HepG2 (cell line): ENCODE results near the gene ANKRD12. TPM values are rescaled to one million over a fixed set of nuclear protein-coding genes. Genes with fewer than 3 reads are reported as not detected.

Experiments used
- BCL6 ChIP-seq: IDR thresholded peaks from 2 replicates; pipeline ENCODE4 v1.6.1; 2016; ENCODE audit warnings: missing genetic modification reagents, missing compliant biosample characterization
- CHD2 ChIP-seq: IDR thresholded peaks from 2 replicates; pipeline ENCODE4 v1.6.1; 2011; ENCODE audit warnings: low read depth, low read length, improper control_type of control experiment
- FOXA1 ChIP-seq, 2 experiments: fragments of 450-650 bp in 1 of 2; sonication (generic) in 1 of 2; formaldehyde crosslinking in 1 of 2; IDR thresholded peaks; 2 replicates each; pipeline versions ENCODE4 v1.4.0 to v1.6.1; 2016 to 2020; ENCODE audit warnings: missing genetic modification reagents in 1 of 2
- MEIS2 ChIP-seq: sonication (generic); formaldehyde crosslinking; IDR thresholded peaks from 2 replicates; pipeline ENCODE4 v1.9.0; 2021; ENCODE audit warnings: mild to moderate bottlenecking, missing genetic modification reagents
- MIER2 ChIP-seq: IDR thresholded peaks from 2 replicates; pipeline ENCODE4 v1.6.1; 2016; ENCODE audit warnings: missing biosample characterization, missing genetic modification reagents
- NBN ChIP-seq: fragments of 450-650 bp; conservative IDR thresholded peaks from 2 replicates; pipeline ENCODE4 v1.6.1; 2017
- PITX1 ChIP-seq: sonication (generic); formaldehyde crosslinking; IDR thresholded peaks from 2 replicates; pipeline ENCODE4 v1.5.1; 2020; ENCODE audit warnings: mild to moderate bottlenecking, missing genetic modification reagents
- POLR2A ChIP-seq, 2 experiments: IDR thresholded peaks; 2 replicates each; pipeline ENCODE4 v1.6.1; 2011; ENCODE audit warnings: low read depth in 2 of 2, low read length in 2 of 2, mild to moderate bottlenecking in 1 of 2, moderate library complexity in 1 of 2; ENCODE audit not compliant: insufficient read depth in 1 of 2
- RBAK ChIP-seq: sonication (generic); formaldehyde crosslinking; IDR thresholded peaks from 2 replicates; pipeline ENCODE4 v1.5.1; 2020; ENCODE audit warnings: mild to moderate bottlenecking, missing genetic modification reagents
- RBFOX2 ChIP-seq: fragments of 200-400 bp; formaldehyde crosslinking; IDR thresholded peaks from 2 replicates; pipeline ENCODE4 v1.6.1; 2017; ENCODE audit warnings: low read depth, mild to moderate bottlenecking, low read length
- RELA ChIP-seq: sonication (generic); formaldehyde crosslinking; IDR thresholded peaks from 2 replicates; pipeline ENCODE4 v1.4.0; 2020; ENCODE audit warnings: missing genetic modification reagents
- RFXANK ChIP-seq: IDR thresholded peaks from 2 replicates; pipeline ENCODE4 v1.6.1; 2016
- SAFB2 ChIP-seq: sonication (generic); formaldehyde crosslinking; IDR thresholded peaks from 2 replicates; pipeline ENCODE4 v1.5.1; 2020; ENCODE audit warnings: missing genetic modification reagents, low read depth, mild to moderate bottlenecking, borderline replicate concordance
- TBP ChIP-seq: sonication (generic); formaldehyde crosslinking; IDR thresholded peaks from 2 replicates; pipeline ENCODE4 v1.5.0; 2020; ENCODE audit warnings: missing genetic modification reagents
- TCF7L2 ChIP-seq: IDR thresholded peaks from 2 replicates; pipeline ENCODE4 v1.6.1; 2011; ENCODE audit warnings: mild to moderate bottlenecking, low read depth, low read length, moderate library complexity
- ZNF607 ChIP-seq: sonication (generic); formaldehyde crosslinking; IDR thresholded peaks from 2 replicates; pipeline ENCODE4 v1.5.1; 2020; ENCODE audit warnings: missing genetic modification reagents, mild to moderate bottlenecking, borderline replicate concordance
- ZNF709 ChIP-seq: sonication (generic); formaldehyde crosslinking; IDR thresholded peaks from 2 replicates; pipeline ENCODE4 v1.5.0; 2020; ENCODE audit warnings: mild to moderate bottlenecking, missing genetic modification reagents
- polyA plus RNA-seq, 8 experiments: library from polyadenylated mRNA; depleted of rRNA in 3 of 8; stranded (reverse) in 7 of 8; unstranded in 1 of 8; fragments of >200 nt; fragmentation: Illumina TruSeq in 4 of 8; extraction: Trizol in 4 of 8; gene quantifications; 2 replicates each; pipeline versions ENCODE4 v1.2.1 to v1.2.3, GENCODE V29; 2011 to 2016; ENCODE audit warnings: low read depth in 4 of 8, missing spikeins in 1 of 8, mixed read lengths in 1 of 8; ENCODE audit not compliant: insufficient read depth in 1 of 8
- total RNA-seq, 5 experiments: library from RNA; depleted of rRNA; stranded (reverse); fragments of >200 nt; fragmentation: Illumina TruSeq; extraction: Trizol; gene quantifications; 2 replicates each; pipeline ENCODE4 v1.2.3, GENCODE V29; 2016; ENCODE audit warnings: low read depth in 1 of 5
- TF ChIP-seq, protein P1 (sequence below): sonication (generic); formaldehyde crosslinking; IDR thresholded peaks from 2 replicates; pipeline ENCODE4 v1.9.0; 2022; ENCODE audit warnings: low read depth, missing genetic modification reagents
- TF ChIP-seq, protein P2 (sequence below): sonication (generic); formaldehyde crosslinking; IDR thresholded peaks from 2 replicates; pipeline ENCODE4 v1.8.1; 2023; ENCODE audit warnings: missing genetic modification reagents, inconsistent platforms, borderline replicate concordance
- TF ChIP-seq, protein P3 (sequence below): IDR thresholded peaks from 2 replicates; pipeline ENCODE4 v1.6.1; 2016; ENCODE audit warnings: control low read depth
- TF ChIP-seq, protein P4 (sequence below): IDR thresholded peaks from 2 replicates; pipeline ENCODE4 v1.6.1; 2012; ENCODE audit warnings: low read depth, low read length, improper control_type of control experiment

The ANKRD12 gene
- total and polyA plus RNA-seq, 2 of the 13 experiments (the other 11 are each of a cell fraction or from before 2014, with no cell fraction given): 6.0 to 23.2 TPM

DNA sequence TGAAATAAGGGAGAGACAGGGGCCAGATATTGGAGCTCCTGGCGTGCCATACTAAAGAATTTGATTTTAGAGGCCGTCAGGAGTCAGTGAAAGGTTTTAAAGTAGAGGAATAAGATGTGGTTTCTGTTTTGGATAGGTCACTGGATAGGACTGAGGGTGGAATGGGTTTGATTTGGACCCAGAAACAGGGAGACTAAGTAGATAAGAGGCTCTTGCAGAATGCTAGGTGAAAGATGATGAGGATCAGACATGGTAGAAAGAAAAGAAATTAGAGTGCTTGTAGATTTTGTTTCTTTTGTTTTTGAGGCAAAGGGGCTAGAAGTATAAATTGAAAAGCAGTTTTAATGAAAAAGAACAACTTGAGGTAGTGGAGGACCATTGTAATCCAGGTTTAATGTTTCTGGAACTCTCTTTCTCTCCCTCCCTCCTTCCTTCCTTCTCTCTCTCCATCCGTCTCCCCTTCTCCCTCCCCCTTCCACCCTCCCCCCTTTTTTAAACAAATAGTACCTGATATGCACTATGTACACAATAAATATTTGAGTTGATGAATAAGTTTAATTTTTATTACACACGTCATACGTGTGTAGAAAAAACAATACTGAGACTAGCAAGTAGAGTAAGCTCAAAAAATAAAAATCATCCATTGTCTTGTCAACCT lies 32.2 kb upstream of the ANKRD12 start (continued):
- TF ChIP-seq MEIS2 (CRISPR knock-in tag) (no peak), MIER2 (no peak), CHD2 (no peak), RFXANK (CRISPR knock-in tag) (no peak), FOXA1 (IDR thresholded peaks at IDR 0.05) (peak; percentile 32; the same call in 1 of the 2 replicates), FOXA1 (CRISPR knock-in tag; IDR thresholded peaks at IDR 0.05) (peak; percentile 11; the same call in 1 of the 2 replicates), PITX1 (CRISPR knock-in tag) (no peak), POLR2A (IDR thresholded peaks at IDR 0.05; ENCODE audit: insufficient read depth in 1 of 2, low read depth in 2 of 2, low read length in 2 of 2) (peak in 1 of 2 experiments; percentile 20; a peak in 1 of 4 replicates), BCL6 (CRISPR knock-in tag) (no peak), RELA (CRISPR knock-in tag) (no peak), ZNF709 (CRISPR knock-in tag) (no peak), NBN (no peak), RBFOX2 (peak; percentile 34; the same call in 1 of the 2 replicates), ZNF607 (CRISPR knock-in tag) (no peak), RBAK (CRISPR knock-in tag) (no peak), TBP (no peak), SAFB2 (CRISPR knock-in tag) (no peak), TCF7L2 (no peak)
- TF ChIP-seq, protein P1, sequence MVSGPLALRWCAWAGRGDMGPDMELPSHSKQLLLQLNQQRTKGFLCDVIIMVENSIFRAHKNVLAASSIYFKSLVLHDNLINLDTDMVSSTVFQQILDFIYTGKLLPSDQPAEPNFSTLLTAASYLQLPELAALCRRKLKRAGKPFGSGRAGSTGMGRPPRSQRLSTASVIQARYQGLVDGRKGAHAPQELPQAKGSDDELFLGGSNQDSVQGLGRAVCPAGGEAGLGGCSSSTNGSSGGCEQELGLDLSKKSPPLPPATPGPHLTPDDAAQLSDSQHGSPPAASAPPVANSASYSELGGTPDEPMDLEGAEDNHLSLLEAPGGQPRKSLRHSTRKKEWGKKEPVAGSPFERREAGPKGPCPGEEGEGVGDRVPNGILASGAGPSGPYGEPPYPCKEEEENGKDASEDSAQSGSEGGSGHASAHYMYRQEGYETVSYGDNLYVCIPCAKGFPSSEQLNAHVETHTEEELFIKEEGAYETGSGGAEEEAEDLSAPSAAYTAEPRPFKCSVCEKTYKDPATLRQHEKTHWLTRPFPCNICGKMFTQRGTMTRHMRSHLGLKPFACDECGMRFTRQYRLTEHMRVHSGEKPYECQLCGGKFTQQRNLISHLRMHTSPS (CRISPR knock-in tag): no peak
- TF ChIP-seq, protein P2, sequence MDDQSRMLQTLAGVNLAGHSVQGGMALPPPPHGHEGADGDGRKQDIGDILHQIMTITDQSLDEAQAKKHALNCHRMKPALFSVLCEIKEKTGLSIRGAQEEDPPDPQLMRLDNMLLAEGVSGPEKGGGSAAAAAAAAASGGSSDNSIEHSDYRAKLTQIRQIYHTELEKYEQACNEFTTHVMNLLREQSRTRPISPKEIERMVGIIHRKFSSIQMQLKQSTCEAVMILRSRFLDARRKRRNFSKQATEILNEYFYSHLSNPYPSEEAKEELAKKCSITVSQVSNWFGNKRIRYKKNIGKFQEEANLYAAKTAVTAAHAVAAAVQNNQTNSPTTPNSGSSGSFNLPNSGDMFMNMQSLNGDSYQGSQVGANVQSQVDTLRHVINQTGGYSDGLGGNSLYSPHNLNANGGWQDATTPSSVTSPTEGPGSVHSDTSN (CRISPR knock-in tag): no peak
- TF ChIP-seq, protein P3, sequence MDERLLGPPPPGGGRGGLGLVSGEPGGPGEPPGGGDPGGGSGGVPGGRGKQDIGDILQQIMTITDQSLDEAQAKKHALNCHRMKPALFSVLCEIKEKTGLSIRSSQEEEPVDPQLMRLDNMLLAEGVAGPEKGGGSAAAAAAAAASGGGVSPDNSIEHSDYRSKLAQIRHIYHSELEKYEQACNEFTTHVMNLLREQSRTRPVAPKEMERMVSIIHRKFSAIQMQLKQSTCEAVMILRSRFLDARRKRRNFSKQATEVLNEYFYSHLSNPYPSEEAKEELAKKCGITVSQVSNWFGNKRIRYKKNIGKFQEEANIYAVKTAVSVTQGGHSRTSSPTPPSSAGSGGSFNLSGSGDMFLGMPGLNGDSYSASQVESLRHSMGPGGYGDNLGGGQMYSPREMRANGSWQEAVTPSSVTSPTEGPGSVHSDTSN: no peak
- TF ChIP-seq, protein P4, sequence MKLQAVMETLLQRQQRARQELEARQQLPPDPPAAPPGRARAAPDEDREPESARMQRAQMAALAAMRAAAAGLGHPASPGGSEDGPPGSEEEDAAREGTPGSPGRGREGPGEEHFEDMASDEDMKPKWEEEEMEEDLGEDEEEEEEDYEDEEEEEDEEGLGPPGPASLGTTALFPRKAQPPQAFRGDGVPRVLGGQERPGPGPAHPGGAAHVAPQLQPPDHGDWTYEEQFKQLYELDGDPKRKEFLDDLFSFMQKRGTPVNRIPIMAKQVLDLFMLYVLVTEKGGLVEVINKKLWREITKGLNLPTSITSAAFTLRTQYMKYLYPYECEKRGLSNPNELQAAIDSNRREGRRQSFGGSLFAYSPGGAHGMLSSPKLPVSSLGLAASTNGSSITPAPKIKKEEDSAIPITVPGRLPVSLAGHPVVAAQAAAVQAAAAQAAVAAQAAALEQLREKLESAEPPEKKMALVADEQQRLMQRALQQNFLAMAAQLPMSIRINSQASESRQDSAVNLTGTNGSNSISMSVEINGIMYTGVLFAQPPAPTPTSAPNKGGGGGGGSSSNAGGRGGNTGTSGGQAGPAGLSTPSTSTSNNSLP: peak; percentile 64; the same call in 1 of the 2 replicates
